ENCODE data around the gene CFAP91. TPM values are rescaled to one million over a fixed set of nuclear protein-coding genes. Genes with fewer than 3 reads are reported as not detected.

The CFAP91 gene
- total and polyA plus RNA-seq, 2 experiments from 2014 or later, result 2.4 to 3.7 TPM

DNA sequence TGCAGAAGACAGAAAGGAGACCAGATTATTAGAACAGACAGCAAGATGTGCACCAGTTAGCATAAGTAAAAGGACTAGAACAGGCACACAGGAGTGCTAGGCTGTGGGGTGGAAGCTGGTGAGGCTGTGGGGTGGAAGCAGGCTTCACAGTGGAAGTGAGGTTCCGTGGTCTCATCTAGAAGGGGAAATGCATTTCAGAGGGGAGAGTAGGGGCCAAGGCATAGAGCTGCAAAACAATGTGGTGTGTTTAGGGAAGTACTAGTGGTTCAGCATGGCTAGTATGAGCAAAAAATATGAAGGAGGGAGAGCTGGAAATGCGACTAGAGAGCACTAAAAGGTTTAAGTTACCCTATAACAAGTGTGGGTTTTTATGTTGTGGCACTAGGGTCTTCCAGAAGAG is 48.9 kb upstream of the CFAP91 start:
- 0 out of 2 replicates have a peak, but pooled peaks cover 9% of the 10 kb centered on the region for H3K4me1 ChIP-seq (ENCODE audit: insufficient read depth)
- no peaks in the 10 kb centered on the region for H3K36me3 Mint-ChIP-seq (ENCODE audit: low read depth)
- DNase-seq (ENCODE audit: low spot score), result no peak
- H3K9me2 ChIP-seq (ENCODE audit: insufficient read depth), result no peaks in the 10 kb centered on the region
- H3F3A ChIP-seq (replicated peaks; ENCODE audit: low read depth), result no peaks in the 10 kb centered on the region
- H3K79me2 ChIP-seq (replicated peaks; ENCODE audit: insufficient read depth), result no peaks in the 10 kb centered on the region
- H2AFZ ChIP-seq, result no peak overlapping the region
- H3K4me3 Mint-ChIP-seq, result no peak overlapping the region
- no peak overlapping the region for H3K4me2 ChIP-seq
- no peak overlapping the region for H3K27ac ChIP-seq (ENCODE audit: low read depth)
- H3K4me1 Mint-ChIP-seq, result peaks cover 4% of the 10 kb centered on the region; the same call in 2 of the 3 replicates
- H4K20me1 ChIP-seq (replicated peaks; ENCODE audit: insufficient read depth), result no peaks in the 10 kb centered on the region
- H3K4me3 ChIP-seq, result no peak overlapping the region
- H3K9me3 Mint-ChIP-seq, result no peaks in the 10 kb centered on the region
- peaks cover 3% of the 10 kb centered on the region for H3K27me3 Mint-ChIP-seq (ENCODE audit: insufficient read depth, low read depth, poor library complexity)
- no peak for ATAC-seq
- H3K27ac Mint-ChIP-seq, result no peak overlapping the region
- no peak for TF ChIP-seq EZH2 (IDR thresholded peaks at IDR 0.05; ENCODE audit: low read depth, unreplicated experiment)
- TF ChIP-seq, protein P1, sequence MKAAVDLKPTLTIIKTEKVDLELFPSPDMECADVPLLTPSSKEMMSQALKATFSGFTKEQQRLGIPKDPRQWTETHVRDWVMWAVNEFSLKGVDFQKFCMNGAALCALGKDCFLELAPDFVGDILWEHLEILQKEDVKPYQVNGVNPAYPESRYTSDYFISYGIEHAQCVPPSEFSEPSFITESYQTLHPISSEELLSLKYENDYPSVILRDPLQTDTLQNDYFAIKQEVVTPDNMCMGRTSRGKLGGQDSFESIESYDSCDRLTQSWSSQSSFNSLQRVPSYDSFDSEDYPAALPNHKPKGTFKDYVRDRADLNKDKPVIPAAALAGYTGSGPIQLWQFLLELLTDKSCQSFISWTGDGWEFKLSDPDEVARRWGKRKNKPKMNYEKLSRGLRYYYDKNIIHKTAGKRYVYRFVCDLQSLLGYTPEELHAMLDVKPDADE (IDR thresholded peaks at IDR 0.05), result no peak
- no peaks in the 10 kb centered on the region for H3K36me3 ChIP-seq (ENCODE audit: insufficient read depth)
- H3K27me3 ChIP-seq (ENCODE audit: insufficient read depth), result no peaks in the 10 kb centered on the region

DNA sequence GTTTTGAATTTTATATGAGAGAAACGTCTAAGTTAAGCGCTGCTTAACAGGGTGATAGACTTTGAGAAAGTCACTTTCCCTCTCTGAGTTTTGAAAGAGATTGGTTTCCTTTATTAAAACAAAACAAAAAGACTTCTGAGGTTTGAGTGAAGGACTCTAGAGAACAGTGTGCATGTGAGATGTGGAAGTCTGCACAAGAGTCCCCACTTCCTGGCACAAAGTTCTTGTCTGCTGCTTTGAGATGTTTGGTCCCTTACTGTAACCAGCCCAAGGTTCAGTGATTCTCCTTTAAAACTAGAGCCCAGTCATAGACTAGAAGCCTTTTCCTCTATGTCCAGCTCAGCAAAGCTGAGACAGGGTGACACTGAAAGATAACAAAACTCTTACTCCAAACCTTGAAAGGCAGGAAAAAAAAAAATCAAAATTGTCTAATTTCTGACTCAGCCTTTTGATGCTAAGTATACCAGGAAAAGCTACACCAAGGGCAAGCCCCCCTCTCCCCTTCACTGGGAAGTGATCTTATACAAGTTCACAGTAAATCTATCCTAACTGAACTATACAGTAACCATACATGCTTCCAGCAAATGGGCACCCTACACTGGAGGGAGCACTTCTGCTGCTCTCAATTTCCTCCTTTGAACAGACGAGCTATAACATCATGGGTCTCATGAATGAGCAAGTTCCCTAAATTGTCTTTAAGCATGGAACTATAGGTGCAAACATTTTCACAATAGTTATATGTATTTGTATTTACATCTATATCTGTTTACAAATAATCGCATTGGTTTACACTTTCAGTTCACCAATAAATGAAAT is 44.7 kb upstream of the CFAP91 start:
- no peak overlapping the region for H3K27ac ChIP-seq (ENCODE audit: low read depth)
- no peaks in the 10 kb centered on the region for H3K79me2 ChIP-seq (replicated peaks; ENCODE audit: insufficient read depth)
- ATAC-seq (no peak), DNase-seq (ENCODE audit: low spot score) (no peak)
- TF ChIP-seq, protein P2, sequence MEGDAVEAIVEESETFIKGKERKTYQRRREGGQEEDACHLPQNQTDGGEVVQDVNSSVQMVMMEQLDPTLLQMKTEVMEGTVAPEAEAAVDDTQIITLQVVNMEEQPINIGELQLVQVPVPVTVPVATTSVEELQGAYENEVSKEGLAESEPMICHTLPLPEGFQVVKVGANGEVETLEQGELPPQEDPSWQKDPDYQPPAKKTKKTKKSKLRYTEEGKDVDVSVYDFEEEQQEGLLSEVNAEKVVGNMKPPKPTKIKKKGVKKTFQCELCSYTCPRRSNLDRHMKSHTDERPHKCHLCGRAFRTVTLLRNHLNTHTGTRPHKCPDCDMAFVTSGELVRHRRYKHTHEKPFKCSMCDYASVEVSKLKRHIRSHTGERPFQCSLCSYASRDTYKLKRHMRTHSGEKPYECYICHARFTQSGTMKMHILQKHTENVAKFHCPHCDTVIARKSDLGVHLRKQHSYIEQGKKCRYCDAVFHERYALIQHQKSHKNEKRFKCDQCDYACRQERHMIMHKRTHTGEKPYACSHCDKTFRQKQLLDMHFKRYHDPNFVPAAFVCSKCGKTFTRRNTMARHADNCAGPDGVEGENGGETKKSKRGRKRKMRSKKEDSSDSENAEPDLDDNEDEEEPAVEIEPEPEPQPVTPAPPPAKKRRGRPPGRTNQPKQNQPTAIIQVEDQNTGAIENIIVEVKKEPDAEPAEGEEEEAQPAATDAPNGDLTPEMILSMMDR (conservative IDR thresholded peaks at IDR 0.05; ENCODE audit: low read depth in 2 of 2), result no peak
- TF ChIP-seq, protein P3, sequence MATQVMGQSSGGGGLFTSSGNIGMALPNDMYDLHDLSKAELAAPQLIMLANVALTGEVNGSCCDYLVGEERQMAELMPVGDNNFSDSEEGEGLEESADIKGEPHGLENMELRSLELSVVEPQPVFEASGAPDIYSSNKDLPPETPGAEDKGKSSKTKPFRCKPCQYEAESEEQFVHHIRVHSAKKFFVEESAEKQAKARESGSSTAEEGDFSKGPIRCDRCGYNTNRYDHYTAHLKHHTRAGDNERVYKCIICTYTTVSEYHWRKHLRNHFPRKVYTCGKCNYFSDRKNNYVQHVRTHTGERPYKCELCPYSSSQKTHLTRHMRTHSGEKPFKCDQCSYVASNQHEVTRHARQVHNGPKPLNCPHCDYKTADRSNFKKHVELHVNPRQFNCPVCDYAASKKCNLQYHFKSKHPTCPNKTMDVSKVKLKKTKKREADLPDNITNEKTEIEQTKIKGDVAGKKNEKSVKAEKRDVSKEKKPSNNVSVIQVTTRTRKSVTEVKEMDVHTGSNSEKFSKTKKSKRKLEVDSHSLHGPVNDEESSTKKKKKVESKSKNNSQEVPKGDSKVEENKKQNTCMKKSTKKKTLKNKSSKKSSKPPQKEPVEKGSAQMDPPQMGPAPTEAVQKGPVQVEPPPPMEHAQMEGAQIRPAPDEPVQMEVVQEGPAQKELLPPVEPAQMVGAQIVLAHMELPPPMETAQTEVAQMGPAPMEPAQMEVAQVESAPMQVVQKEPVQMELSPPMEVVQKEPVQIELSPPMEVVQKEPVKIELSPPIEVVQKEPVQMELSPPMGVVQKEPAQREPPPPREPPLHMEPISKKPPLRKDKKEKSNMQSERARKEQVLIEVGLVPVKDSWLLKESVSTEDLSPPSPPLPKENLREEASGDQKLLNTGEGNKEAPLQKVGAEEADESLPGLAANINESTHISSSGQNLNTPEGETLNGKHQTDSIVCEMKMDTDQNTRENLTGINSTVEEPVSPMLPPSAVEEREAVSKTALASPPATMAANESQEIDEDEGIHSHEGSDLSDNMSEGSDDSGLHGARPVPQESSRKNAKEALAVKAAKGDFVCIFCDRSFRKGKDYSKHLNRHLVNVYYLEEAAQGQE (IDR thresholded peaks at IDR 0.05; ENCODE audit: unreplicated experiment), result no peak
- H3K27ac Mint-ChIP-seq, result no peak overlapping the region
- no peaks in the 10 kb centered on the region for H3K36me3 ChIP-seq (ENCODE audit: insufficient read depth)
- no peaks in the 10 kb centered on the region for H3K27me3 ChIP-seq (ENCODE audit: insufficient read depth)
- peaks cover 2% of the 10 kb centered on the region for H3K4me1 Mint-ChIP-seq
- H3K9me3 Mint-ChIP-seq, result no peaks in the 10 kb centered on the region
- H3K4me2 ChIP-seq, result no peak overlapping the region
- H3F3A ChIP-seq (replicated peaks; ENCODE audit: low read depth), result no peaks in the 10 kb centered on the region
- H3K27me3 Mint-ChIP-seq (ENCODE audit: insufficient read depth, low read depth, poor library complexity), result peaks cover 3% of the 10 kb centered on the region
- H4K20me1 ChIP-seq (replicated peaks; ENCODE audit: insufficient read depth), result no peaks in the 10 kb centered on the region
- no peak overlapping the region for H2AFZ ChIP-seq
- no peak overlapping the region for H3K4me3 ChIP-seq
- H3K4me3 Mint-ChIP-seq, result no peak overlapping the region
- H3K9me2 ChIP-seq (ENCODE audit: insufficient read depth), result no peaks in the 10 kb centered on the region
- H3K4me1 ChIP-seq (ENCODE audit: insufficient read depth), result no peaks in the 10 kb centered on the region
- H3K36me3 Mint-ChIP-seq (ENCODE audit: low read depth), result no peaks in the 10 kb centered on the region

Data from GM23338 (cell line).